Panc1 (cell line): ENCODE data around the gene MTHFD1. TPM values are rescaled to one million over a fixed set of nuclear protein-coding genes. Genes with fewer than 3 reads are reported as not detected.

Experiments
- ATAC-seq: fragments of 200-7000 bp; cut with Tn5 transposase; 2 replicates; pipeline ENCODE4 v1.9.1; 2020; ENCODE audit warnings: mild to moderate bottlenecking, moderate library complexity
- BruUV-seq: library from RNA; stranded (reverse); fragments of 400-500 nt; replicated peaks from 2 replicates; lab custom pipeline; 2021; lab: Mats Ljungman, UMichigan
- CTCF ChIA-PET: fragments of 300-600 bp; sonication (Branson Sonifier 250); formaldehyde crosslinking; loops from one replicate; lab custom pipeline; 2022; ENCODE audit warnings: antibody characterized with exemption; lab: Charles Lee
- POLR2A ChIA-PET: fragments of 300-600 bp; sonication (Branson Sonifier 250); formaldehyde crosslinking; loops from one replicate; lab custom pipeline; 2022; ENCODE audit warnings: antibody characterized with exemption; lab: Charles Lee
- DNase-seq: peaks from one replicate; pipeline ENCODE4 v3.0.0-alpha.2; 2010; ENCODE audit warnings: low read depth, low spot score
- H3K27ac ChIP-seq: 2 replicates; pipeline ENCODE4 v1.5.1; 2011; ENCODE audit warnings: mild to moderate bottlenecking, low read length, inconsistent platforms
- H3K27me3 ChIP-seq: fragments of 200-500 bp; sonication (Bioruptor generic); 2 replicates; pipeline ENCODE4 v1.6.0; 2014; ENCODE audit warnings: low read length, inconsistent platforms; ENCODE audit not compliant: control insufficient read depth, insufficient read depth
- H3K36me3 ChIP-seq: fragments of 200-500 bp; sonication (Bioruptor generic); 2 replicates; pipeline ENCODE4 v1.5.1; 2014; ENCODE audit warnings: inconsistent platforms, mild to moderate bottlenecking, low read length, moderate library complexity; ENCODE audit not compliant: control insufficient read depth, insufficient read depth
- H3K4me1 ChIP-seq: 2 replicates; pipeline ENCODE4 v1.5.1; 2011; ENCODE audit warnings: inconsistent platforms, mild to moderate bottlenecking, low read length, moderate library complexity; ENCODE audit not compliant: control insufficient read depth, insufficient read depth
- H3K4me3 ChIP-seq, 2 experiments: 2 replicates each; pipeline ENCODE4 v1.5.1; 2011 to 2012; ENCODE audit warnings: low read depth in 2 of 2, low read length in 2 of 2, mild to moderate bottlenecking in 2 of 2, inconsistent platforms in 1 of 2, moderate library complexity in 1 of 2
- H3K9me3 ChIP-seq: fragments of 200-500 bp; sonication (Bioruptor generic); 2 replicates; pipeline ENCODE4 v1.5.1; 2014; ENCODE audit warnings: low read depth, mild to moderate bottlenecking, inconsistent platforms, low read length, moderate library complexity; ENCODE audit not compliant: control insufficient read depth, insufficient read depth
- CTCF ChIP-seq: fragments of 450-650 bp; IDR thresholded peaks from 2 replicates; pipeline ENCODE4 v1.5.1; 2017; ENCODE audit warnings: mild to moderate bottlenecking
- POLR2AphosphoS5 ChIP-seq: IDR thresholded peaks from 2 replicates; pipeline ENCODE4 v1.6.1; 2012; ENCODE audit warnings: mild to moderate bottlenecking, low read depth, low read length, moderate library complexity
- SIN3A ChIP-seq: IDR thresholded peaks from 2 replicates; pipeline ENCODE4 v1.6.1; 2012; ENCODE audit warnings: low read depth, mild to moderate bottlenecking, low read length, moderate library complexity, borderline replicate concordance; ENCODE audit not compliant: insufficient read depth
- TCF7L2 ChIP-seq: IDR thresholded peaks from 2 replicates; pipeline ENCODE4 v1.6.1; 2011; ENCODE audit warnings: mild to moderate bottlenecking, low read depth, low read length, inconsistent platforms
- in situ Hi-C: cut with HindIII; loops from 2 replicates; pipeline ENCODE4 v1.10.0; 2016; ENCODE audit warnings: low sequenced_read_pairs, low pct_unique_long_range_greater_than_20kb
- intact Hi-C: fragments of 100-400 bp; cut with micrococcal nuclease; formaldehyde crosslinking; loops from one replicate; pipeline ENCODE4 v1.10.0; 2022; ENCODE audit not compliant: unreplicated experiment
- total RNA-seq: library from RNA; stranded (reverse); gene quantifications from one replicate; pipeline ENCODE4 v1.2.1, GENCODE V29; 2021; ENCODE audit not compliant: unreplicated experiment
- TF ChIP-seq, protein P1 (sequence below), 2 experiments: IDR thresholded peaks; 2 replicates each; pipeline ENCODE4 v1.6.1; 2011 to 2012; ENCODE audit warnings: low read depth in 2 of 2, control low read depth in 1 of 2, low read length in 1 of 2, mild to moderate bottlenecking in 1 of 2, moderate library complexity in 1 of 2; ENCODE audit not compliant: insufficient read depth in 1 of 2

MTHFD1 gene
- total RNA-seq, 1 experiment from 2014 or later, result 141 TPM

GRCh38 chr14:64459405-64460136 is 71.4 kb downstream of the MTHFD1 start:
- intact Hi-C loops, result no loop called here
- no peaks in the 10 kb centered on the region for H3K9me3 ChIP-seq
- no peak overlapping the region for H3K27ac ChIP-seq
- no peaks in the 10 kb centered on the region; the same call in none of the 2 replicates for H3K36me3 ChIP-seq
- CTCF ChIA-PET, result no interaction called here
- DNase-seq (no peak), ATAC-seq (no peak)
- H3K4me3 ChIP-seq, result no peak overlapping the region
- TF ChIP-seq SIN3A (no peak), CTCF (no peak), TCF7L2 (no peak), POLR2AphosphoS5 (no peak)
- TF ChIP-seq, protein P1, sequence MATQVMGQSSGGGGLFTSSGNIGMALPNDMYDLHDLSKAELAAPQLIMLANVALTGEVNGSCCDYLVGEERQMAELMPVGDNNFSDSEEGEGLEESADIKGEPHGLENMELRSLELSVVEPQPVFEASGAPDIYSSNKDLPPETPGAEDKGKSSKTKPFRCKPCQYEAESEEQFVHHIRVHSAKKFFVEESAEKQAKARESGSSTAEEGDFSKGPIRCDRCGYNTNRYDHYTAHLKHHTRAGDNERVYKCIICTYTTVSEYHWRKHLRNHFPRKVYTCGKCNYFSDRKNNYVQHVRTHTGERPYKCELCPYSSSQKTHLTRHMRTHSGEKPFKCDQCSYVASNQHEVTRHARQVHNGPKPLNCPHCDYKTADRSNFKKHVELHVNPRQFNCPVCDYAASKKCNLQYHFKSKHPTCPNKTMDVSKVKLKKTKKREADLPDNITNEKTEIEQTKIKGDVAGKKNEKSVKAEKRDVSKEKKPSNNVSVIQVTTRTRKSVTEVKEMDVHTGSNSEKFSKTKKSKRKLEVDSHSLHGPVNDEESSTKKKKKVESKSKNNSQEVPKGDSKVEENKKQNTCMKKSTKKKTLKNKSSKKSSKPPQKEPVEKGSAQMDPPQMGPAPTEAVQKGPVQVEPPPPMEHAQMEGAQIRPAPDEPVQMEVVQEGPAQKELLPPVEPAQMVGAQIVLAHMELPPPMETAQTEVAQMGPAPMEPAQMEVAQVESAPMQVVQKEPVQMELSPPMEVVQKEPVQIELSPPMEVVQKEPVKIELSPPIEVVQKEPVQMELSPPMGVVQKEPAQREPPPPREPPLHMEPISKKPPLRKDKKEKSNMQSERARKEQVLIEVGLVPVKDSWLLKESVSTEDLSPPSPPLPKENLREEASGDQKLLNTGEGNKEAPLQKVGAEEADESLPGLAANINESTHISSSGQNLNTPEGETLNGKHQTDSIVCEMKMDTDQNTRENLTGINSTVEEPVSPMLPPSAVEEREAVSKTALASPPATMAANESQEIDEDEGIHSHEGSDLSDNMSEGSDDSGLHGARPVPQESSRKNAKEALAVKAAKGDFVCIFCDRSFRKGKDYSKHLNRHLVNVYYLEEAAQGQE (IDR thresholded peaks at IDR 0.05; ENCODE audit: insufficient read depth in 1 of 2, low read depth in 2 of 2, low read length in 1 of 2), result no peak
- H3K27me3 ChIP-seq, result no peaks in the 10 kb centered on the region
- in situ Hi-C loops, result no loop called here
- POLR2A ChIA-PET, result no interaction called here
- BruUV-seq, result no TSS peak
- no peaks in the 10 kb centered on the region; the same call in 1 of the 2 replicates for H3K4me1 ChIP-seq

DNA sequence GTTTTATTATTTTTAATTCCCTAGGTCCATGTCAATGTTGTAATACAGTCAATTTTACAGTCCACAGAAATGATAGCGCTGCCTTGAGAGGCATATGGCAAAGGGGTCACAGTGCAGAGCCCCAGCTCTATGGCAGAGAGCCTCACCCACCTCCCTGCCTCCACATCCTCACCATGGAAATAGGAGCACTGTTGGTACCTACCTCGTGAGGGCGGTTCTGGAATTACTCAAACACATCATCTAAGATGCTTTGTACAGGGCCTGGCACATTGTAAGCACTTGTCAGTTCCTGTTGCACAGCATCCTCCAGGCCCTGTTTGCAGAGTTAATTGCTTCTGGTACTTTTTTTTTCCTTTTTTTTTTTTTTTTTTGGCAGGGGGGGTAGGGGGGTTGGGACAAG is 73.1 kb downstream of the MTHFD1 start:
- ATAC-seq (no peak), DNase-seq (no peak)
- Histone ChIP-seq H3K36me3 (no peaks in the 10 kb centered on the region; the same call in 1 of the 2 replicates), H3K4me3 (no peak overlapping the region), H3K27ac (no peak overlapping the region), H3K27me3 (no peaks in the 10 kb centered on the region), H3K4me1 (peaks cover under 1% of the 10 kb centered on the region; the same call in 1 of the 2 replicates), H3K9me3 (no peaks in the 10 kb centered on the region)
- in situ Hi-C loops (no loop called here), intact Hi-C loops (no loop called here)
- TF ChIP-seq POLR2AphosphoS5 (no peak), SIN3A (no peak), CTCF (no peak), TCF7L2 (no peak)
- TF ChIP-seq, protein P1 (IDR thresholded peaks at IDR 0.05; ENCODE audit: insufficient read depth in 1 of 2, low read depth in 2 of 2, low read length in 1 of 2), result no peak
- CTCF ChIA-PET, result no interaction called here
- BruUV-seq, result no TSS peak
- POLR2A ChIA-PET, result no interaction called here
